ENCODE results near the gene HFE. TPM values are rescaled to one million over a fixed set of nuclear protein-coding genes. Genes with fewer than 3 reads are reported as not detected.

Gene HFE
- total RNA-seq, 5 donors from 2014 or later (not counting 1 experiment from before 2014, with no cell fraction given): 1.0 to 2.4 (median 1.8) TPM

GRCh38 chr6:26140967-26141294 is 53.7 kb downstream of the HFE start:
- peaks cover 0 to 3% of the 10 kb centered on the region in 2 experiments for H3K4me1 ChIP-seq (ENCODE audit: control insufficient read depth in 1 of 2, extremely low read depth in 1 of 2, insufficient read depth in 2 of 2, low read length in 2 of 2)
- WGBS (ENCODE audit: insufficient coverage): 91% methylated on average over 2 of the region's 3 CpGs
- no peaks in the 10 kb centered on the region for H3K27me3 ChIP-seq (replicated peaks in 1 of 2; ENCODE audit: control insufficient read depth in 2 of 2, extremely low read depth in 1 of 2, insufficient read depth in 2 of 2, low read length in 1 of 2)
- Mint-ChIP-seq H3K9me3 (no peaks in the 10 kb centered on the region), H3K4me1 (peaks cover 8 to 19% (median 9%) of the 10 kb centered on the region in 3 donors), H3K27me3 (no peaks in the 10 kb centered on the region), H3K27ac (no peak overlapping the region), H3K36me3 (peaks cover 17% of the 10 kb centered on the region), H3K4me3 (no peak overlapping the region)
- POLR2A ChIA-PET: no interaction called here
- CTCF ChIA-PET: no interaction called here
- H3K27ac ChIP-seq (ENCODE audit: low read length): no peak overlapping the region
- DNase-seq (no peak), ATAC-seq (replicated peaks in 1 of 4) (no peak)
- no peaks in the 10 kb centered on the region for H3K9me3 ChIP-seq
- peaks cover 3 to 6% of the 10 kb centered on the region in 2 donors for H3K36me3 ChIP-seq (ENCODE audit: control insufficient read depth in 2 of 2, extremely low read depth in 1 of 2, insufficient read depth in 1 of 2, low read length in 1 of 2)
- no peak overlapping the region for H3K4me3 ChIP-seq (ENCODE audit: control insufficient read depth in 1 of 2, extremely low read depth in 1 of 2, low read length in 1 of 2)

DNA sequence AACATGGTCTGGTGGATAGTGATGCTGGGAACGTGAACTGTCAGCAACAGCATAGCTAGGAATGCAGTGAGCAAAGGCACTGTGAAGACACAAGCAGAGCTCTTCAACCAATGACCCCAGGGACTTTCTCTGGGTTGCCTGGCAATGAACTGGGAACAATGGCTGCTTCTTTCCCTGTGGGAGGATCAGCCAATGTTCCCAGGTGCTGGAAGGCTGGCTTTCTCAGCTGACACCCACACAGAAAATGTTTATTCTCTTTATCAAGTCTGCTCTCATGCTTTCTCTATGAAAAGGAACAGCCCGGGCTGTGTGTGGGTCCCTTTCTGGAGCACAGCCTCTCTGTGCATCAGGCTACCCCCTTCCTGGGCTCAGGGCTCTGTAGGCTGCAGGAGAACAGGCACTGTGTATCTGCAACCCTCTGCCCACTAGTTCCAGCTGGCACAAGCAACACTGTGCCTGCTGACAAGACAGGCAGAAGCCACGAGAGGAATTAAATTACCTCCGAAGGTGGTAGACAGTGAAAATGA is 54.2 kb downstream of the HFE start:
- Histone ChIP-seq H3K36me3 (ENCODE audit: control insufficient read depth in 2 of 2, extremely low read depth in 1 of 2, insufficient read depth in 1 of 2, low read length in 1 of 2) (peaks cover 3 to 6% of the 10 kb centered on the region in 2 donors), H3K27me3 (replicated peaks in 1 of 2; ENCODE audit: control insufficient read depth in 2 of 2, extremely low read depth in 1 of 2, insufficient read depth in 2 of 2, low read length in 1 of 2) (no peaks in the 10 kb centered on the region), H3K4me3 (ENCODE audit: control insufficient read depth in 1 of 2, extremely low read depth in 1 of 2, low read length in 1 of 2) (no peak overlapping the region), H3K9me3 (no peaks in the 10 kb centered on the region), H3K4me1 (ENCODE audit: control insufficient read depth in 1 of 2, extremely low read depth in 1 of 2, insufficient read depth in 2 of 2, low read length in 2 of 2) (peaks cover 0 to 2% of the 10 kb centered on the region in 2 experiments), H3K27ac (ENCODE audit: low read length) (no peak overlapping the region)
- WGBS (ENCODE audit: insufficient coverage): 100% methylated on average over 2 of the region's 4 CpGs
- H3K4me3 Mint-ChIP-seq: no peak overlapping the region
- H3K9me3 Mint-ChIP-seq: no peaks in the 10 kb centered on the region
- H3K36me3 Mint-ChIP-seq: peaks cover 17% of the 10 kb centered on the region
- no peaks in the 10 kb centered on the region for H3K27me3 Mint-ChIP-seq
- ChIA-PET POLR2A (interaction anchor here in 1 of 2 donors (1.1 to 1.2 kb wide), 2 partner anchors 14 to 18 kb away, joined by 3 to 6 read pairs; a partner anchor contains a TSS), CTCF (no interaction called here)
- no peak overlapping the region for H3K27ac Mint-ChIP-seq
- DNase-seq: no peak
- ATAC-seq (replicated peaks in 1 of 4): no peak
- H3K4me1 Mint-ChIP-seq: peaks cover 3 to 14% (median 4%) of the 10 kb centered on the region in 3 donors

DNA sequence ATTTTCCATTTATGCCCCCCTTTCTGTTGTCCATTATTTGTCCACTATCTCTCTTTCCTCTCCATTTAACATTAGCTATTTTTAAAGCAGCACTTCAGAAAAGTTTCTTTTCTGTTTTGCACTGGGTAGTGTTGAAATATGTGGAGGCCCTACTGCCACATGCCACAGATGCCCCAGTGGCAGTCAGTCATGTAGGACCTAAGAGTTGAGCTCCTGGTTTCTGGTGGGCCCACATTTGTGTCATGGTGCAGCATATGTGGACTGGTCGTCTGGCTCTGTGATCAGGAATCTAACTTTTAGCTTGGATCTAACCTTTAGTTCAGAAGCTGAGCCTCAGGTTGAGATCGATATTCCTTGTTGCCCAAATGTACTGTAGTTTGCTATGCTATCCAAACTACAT is 54.8 kb downstream of the HFE start:
- ChIA-PET CTCF (no interaction called here), POLR2A (interaction anchor here in 1 of 2 donors (0.6 to 1.2 kb wide), 3 partner anchors 13 to 95 kb away, joined by 3 to 6 read pairs (median 3); a partner anchor contains a TSS)
- no peak for DNase-seq
- H3K9me3 ChIP-seq: no peaks in the 10 kb centered on the region
- H3K4me3 ChIP-seq (ENCODE audit: control insufficient read depth in 1 of 2, extremely low read depth in 1 of 2, low read length in 1 of 2): no peak overlapping the region
- Mint-ChIP-seq H3K9me3 (no peaks in the 10 kb centered on the region), H3K36me3 (peaks cover 14% of the 10 kb centered on the region), H3K27me3 (no peaks in the 10 kb centered on the region), H3K4me3 (no peak overlapping the region), H3K4me1 (peaks cover under 1 to 8% (median 3%) of the 10 kb centered on the region in 3 donors), H3K27ac (peak overlapping the region in 1 of 2 donors; percentile 51)
- ATAC-seq (replicated peaks in 1 of 4): no peak
- no peak overlapping the region for H3K27ac ChIP-seq (ENCODE audit: low read length)
- 100% methylated on average over 2 of the region's 2 CpGs for WGBS (ENCODE audit: insufficient coverage)
- H3K4me1 ChIP-seq (ENCODE audit: control insufficient read depth in 1 of 2, extremely low read depth in 1 of 2, insufficient read depth in 2 of 2, low read length in 2 of 2): peaks cover 0 to under 1% of the 10 kb centered on the region in 2 experiments
- H3K36me3 ChIP-seq (ENCODE audit: control insufficient read depth in 2 of 2, extremely low read depth in 1 of 2, insufficient read depth in 1 of 2, low read length in 1 of 2): peaks cover 3 to 6% of the 10 kb centered on the region in 2 donors
- no peaks in the 10 kb centered on the region for H3K27me3 ChIP-seq (replicated peaks in 1 of 2; ENCODE audit: control insufficient read depth in 2 of 2, extremely low read depth in 1 of 2, insufficient read depth in 2 of 2, low read length in 1 of 2)

Other genes with a start within 250 kb of the HFE start
- 1 to 10 TPM in 1 of 5 donors, under 1 TPM in 3, not detected in 1; 0.38 to 1.0 (median 0.67) TPM for gene SLC17A3, start 213.2 kb upstream of the HFE start, total RNA-seq
- gene SLC17A2, start 156.7 kb upstream of the HFE start, total RNA-seq: not detected
- 10 to 100 TPM; 20.5 to 29.3 (median 26.2) TPM for gene TRIM38, start 124.6 kb upstream of the HFE start, total RNA-seq

Measured in T-cell (primary cell).